OCI-LY3 (cell line): ENCODE results near the gene CATSPERE.
A peak's percentile ranks its signal among the peaks of the same experiment; 100 is the strongest.

Experiments
- H2AFZ ChIP-seq: fragments of 200-600, 300-600 bp; shearing (Covaris generic); 2 replicates; pipeline ENCODE4 v1.6.0; 2014; ENCODE audit warnings: antibody characterized with exemption, low read depth, low read length
- H3K27ac ChIP-seq: fragments of 200-600, 300-600 bp; sonication (generic); 2 replicates; pipeline ENCODE4 v1.5.1; 2014; ENCODE audit warnings: mild to moderate bottlenecking, low read length, moderate library complexity, mixed read lengths
- H3K27me3 ChIP-seq: fragments of 200-600, 300-600 bp; sonication (generic); 2 replicates; pipeline ENCODE4 v1.6.1; 2014; ENCODE audit warnings: low read depth, low read length, mixed read lengths
- H3K36me3 ChIP-seq: fragments of 200-600, 300-600 bp; sonication (generic); replicated peaks from 2 replicates; pipeline ENCODE3; 2014; ENCODE audit warnings: low read depth, low read length, mixed read lengths
- H3K4me1 ChIP-seq: fragments of 300-600, 200-600 bp; sonication (generic); 2 replicates; pipeline ENCODE4 v1.6.1; 2014; ENCODE audit warnings: low read length, mixed read lengths
- H3K4me2 ChIP-seq: fragments of 200-600, 300-600 bp; sonication (generic); 2 replicates; pipeline ENCODE4 v1.6.1; 2014; ENCODE audit warnings: low read length, mixed read lengths
- H3K4me3 ChIP-seq: fragments of 300-600, 200-600 bp; sonication (generic); 2 replicates; pipeline ENCODE4 v1.5.1; 2014; ENCODE audit warnings: antibody characterized with exemption, mild to moderate bottlenecking, low read length, moderate library complexity
- H3K79me2 ChIP-seq: fragments of 300-600, 200-600 bp; shearing (Covaris generic); 2 replicates; pipeline ENCODE4 v1.6.1; 2014; ENCODE audit warnings: mild to moderate bottlenecking, low read length, mixed read lengths
- H3K9ac ChIP-seq: fragments of 300-600, 200-600 bp; shearing (Covaris generic); 2 replicates; pipeline ENCODE4 v1.6.0; 2014; ENCODE audit warnings: mild to moderate bottlenecking, low read length, moderate library complexity
- H3K9me3 ChIP-seq: fragments of 200-600, 300-600 bp; shearing (Covaris generic); 2 replicates; pipeline ENCODE4 v1.6.1; 2014; ENCODE audit warnings: low read length, mixed read lengths; ENCODE audit not compliant: insufficient read depth
- H4K20me1 ChIP-seq: fragments of 200-600, 300-600 bp; sonication (generic); 2 replicates; pipeline ENCODE4 v1.6.1; 2016; ENCODE audit warnings: low read length, mixed read lengths; ENCODE audit not compliant: insufficient read depth
- EZH2phosphoT487 ChIP-seq: fragments of 200-600 bp; shearing (Covaris generic); IDR thresholded peaks from 2 replicates; pipeline ENCODE4 v1.6.1; 2018; ENCODE audit warnings: antibody characterized with exemption, mixed run types, low read depth
- TF ChIP-seq, protein P1 (sequence below): fragments of 200-600, 300-600 bp; sonication (generic); IDR thresholded peaks from 2 replicates; pipeline ENCODE4 v1.5.1; 2014; ENCODE audit warnings: antibody characterized with exemption, low read length, low read depth

The CATSPERE gene

DNA sequence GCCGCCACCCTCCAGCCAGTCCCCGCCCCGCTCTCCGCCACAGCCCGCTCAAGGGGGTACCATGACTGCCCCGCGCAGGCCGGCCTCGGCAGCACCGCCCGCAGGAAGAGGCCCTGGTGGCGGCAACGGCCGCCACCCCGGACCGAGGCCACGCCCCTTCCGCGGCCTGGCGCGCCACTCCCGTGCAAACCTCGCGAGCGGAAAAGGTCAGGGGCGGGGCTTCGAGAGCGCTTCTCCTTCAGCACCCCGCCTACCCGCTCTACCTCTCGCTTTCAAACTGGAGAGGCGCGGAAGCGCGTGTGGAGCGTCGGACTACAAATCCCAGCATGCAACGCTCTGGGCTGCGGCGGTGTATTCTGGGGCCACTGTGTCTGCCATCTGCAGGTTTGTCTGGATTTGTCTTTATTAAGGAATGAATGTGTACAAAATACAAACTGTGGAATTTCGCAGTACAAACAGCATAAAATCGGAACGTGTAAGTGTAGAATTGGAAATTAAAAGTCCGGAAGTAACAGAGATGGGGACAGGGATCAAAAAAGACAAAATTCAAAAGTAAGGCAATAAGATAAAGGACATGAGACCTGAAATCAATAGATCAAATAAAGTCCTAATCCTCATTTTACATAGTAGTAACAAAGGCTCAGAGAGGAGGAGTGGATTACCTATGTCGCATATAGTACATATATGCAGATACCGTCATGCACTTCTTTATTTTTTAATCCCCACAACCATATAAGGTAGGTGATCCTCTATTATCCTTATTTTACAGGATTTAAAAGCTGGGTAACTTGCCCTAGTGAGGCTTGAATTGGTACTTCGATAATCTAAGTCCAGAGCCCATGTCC, 8.9 kb upstream of the CATSPERE start:
- H3K79me2 ChIP-seq: peaks cover 45% of the 10 kb centered on the region
- H3K27ac ChIP-seq: peak overlapping the region; percentile 78
- H3K9ac ChIP-seq: peak overlapping the region; percentile 93
- peaks cover 22% of the 10 kb centered on the region for H3K4me1 ChIP-seq
- H3K36me3 ChIP-seq: peaks cover 19% of the 10 kb centered on the region
- H3K4me3 ChIP-seq: peak overlapping the region; percentile 85
- H4K20me1 ChIP-seq: peaks cover 15% of the 10 kb centered on the region
- H3K9me3 ChIP-seq: no peaks in the 10 kb centered on the region
- H3K27me3 ChIP-seq: no peaks in the 10 kb centered on the region
- H3K4me2 ChIP-seq: peak overlapping the region; percentile 84
- H2AFZ ChIP-seq: peak overlapping the region; percentile 90
- TF ChIP-seq EZH2phosphoT487: no peak
- TF ChIP-seq, protein P1, sequence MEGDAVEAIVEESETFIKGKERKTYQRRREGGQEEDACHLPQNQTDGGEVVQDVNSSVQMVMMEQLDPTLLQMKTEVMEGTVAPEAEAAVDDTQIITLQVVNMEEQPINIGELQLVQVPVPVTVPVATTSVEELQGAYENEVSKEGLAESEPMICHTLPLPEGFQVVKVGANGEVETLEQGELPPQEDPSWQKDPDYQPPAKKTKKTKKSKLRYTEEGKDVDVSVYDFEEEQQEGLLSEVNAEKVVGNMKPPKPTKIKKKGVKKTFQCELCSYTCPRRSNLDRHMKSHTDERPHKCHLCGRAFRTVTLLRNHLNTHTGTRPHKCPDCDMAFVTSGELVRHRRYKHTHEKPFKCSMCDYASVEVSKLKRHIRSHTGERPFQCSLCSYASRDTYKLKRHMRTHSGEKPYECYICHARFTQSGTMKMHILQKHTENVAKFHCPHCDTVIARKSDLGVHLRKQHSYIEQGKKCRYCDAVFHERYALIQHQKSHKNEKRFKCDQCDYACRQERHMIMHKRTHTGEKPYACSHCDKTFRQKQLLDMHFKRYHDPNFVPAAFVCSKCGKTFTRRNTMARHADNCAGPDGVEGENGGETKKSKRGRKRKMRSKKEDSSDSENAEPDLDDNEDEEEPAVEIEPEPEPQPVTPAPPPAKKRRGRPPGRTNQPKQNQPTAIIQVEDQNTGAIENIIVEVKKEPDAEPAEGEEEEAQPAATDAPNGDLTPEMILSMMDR: peak; percentile 47

DNA sequence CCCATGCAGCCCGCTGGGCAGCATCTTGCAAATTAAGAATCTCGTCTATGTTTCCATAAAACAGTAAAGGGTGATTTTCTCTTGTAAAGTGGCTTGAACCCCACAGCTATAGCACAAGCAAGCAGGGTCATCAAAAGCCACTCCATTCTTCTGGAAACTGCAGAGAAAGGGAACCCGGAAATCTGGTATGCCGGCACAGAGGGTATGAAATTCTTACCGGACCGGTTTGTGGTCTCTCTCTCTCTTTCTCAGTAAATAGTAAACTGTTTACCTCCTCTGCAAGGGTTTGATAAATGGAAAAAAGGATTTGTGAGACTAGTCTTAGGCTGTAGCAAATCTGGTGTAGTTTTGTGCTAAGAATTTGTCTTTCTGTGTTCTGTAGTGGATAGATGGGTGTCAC, 6.7 kb upstream of the CATSPERE start:
- TF ChIP-seq EZH2phosphoT487: no peak
- TF ChIP-seq, protein P1: no peak
- H3K4me1 ChIP-seq: peaks cover 16% of the 10 kb centered on the region
- H3K4me2 ChIP-seq: no peak overlapping the region
- H3K36me3 ChIP-seq: peaks cover 10% of the 10 kb centered on the region
- peaks cover 10% of the 10 kb centered on the region for H4K20me1 ChIP-seq
- no peak overlapping the region for H3K4me3 ChIP-seq
- no peak overlapping the region for H3K27ac ChIP-seq
- H2AFZ ChIP-seq: no peak overlapping the region
- H3K27me3 ChIP-seq: no peaks in the 10 kb centered on the region
- H3K9me3 ChIP-seq: no peaks in the 10 kb centered on the region
- peaks cover 23% of the 10 kb centered on the region for H3K79me2 ChIP-seq
- no peak overlapping the region for H3K9ac ChIP-seq

DNA sequence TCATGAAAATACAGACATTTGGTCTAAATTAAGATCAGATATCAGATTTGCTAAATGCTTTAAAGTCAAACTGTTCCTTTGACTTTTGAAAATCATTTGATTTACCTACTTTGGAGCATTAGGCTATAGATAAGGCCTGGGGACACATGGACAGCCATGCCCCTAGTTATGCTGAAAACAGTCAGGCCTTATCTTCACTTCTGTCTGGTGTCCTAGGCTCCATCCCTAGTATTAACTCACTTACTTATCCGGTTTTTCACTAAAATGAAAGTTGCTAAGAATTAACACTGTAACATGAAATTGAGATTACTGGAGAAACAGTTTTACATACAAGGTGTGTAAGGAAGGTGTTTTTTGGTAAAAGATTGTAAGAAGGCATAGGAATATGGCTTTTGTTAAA, 4.5 kb upstream of the CATSPERE start:
- Histone ChIP-seq H3K9ac (no peak overlapping the region), H3K4me1 (peaks cover 15% of the 10 kb centered on the region), H2AFZ (no peak overlapping the region), H3K27ac (no peak overlapping the region), H3K4me2 (no peak overlapping the region), H4K20me1 (no peaks in the 10 kb centered on the region), H3K9me3 (no peaks in the 10 kb centered on the region), H3K79me2 (peaks cover under 1% of the 10 kb centered on the region), H3K36me3 (no peaks in the 10 kb centered on the region), H3K4me3 (no peak overlapping the region), H3K27me3 (no peaks in the 10 kb centered on the region)
- TF ChIP-seq, protein P1: no peak
- TF ChIP-seq EZH2phosphoT487: no peak

DNA sequence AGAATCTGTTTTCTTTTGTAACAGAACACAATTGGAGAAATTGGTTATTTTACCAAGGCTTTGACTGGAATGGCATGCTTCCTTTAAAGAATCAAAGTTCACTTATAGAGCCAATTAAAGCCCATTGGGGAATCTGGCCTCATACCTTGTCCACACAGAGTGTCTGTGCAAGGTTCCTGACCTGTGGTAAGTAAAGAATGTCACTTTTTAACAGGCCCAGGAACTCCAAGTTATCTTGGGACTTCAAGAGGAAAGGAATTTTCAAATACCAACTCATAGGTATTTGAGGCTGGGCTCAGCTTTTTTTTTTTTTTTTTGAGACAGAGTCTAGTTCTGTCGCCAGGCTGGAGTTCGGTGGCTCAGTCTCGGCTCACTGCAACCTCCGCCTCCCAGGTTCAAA, 2.3 kb upstream of the CATSPERE start:
- H4K20me1 ChIP-seq: no peaks in the 10 kb centered on the region
- no peak for TF ChIP-seq EZH2phosphoT487
- TF ChIP-seq, protein P1: no peak
- no peaks in the 10 kb centered on the region for H3K36me3 ChIP-seq
- H3K9ac ChIP-seq: no peak overlapping the region
- H2AFZ ChIP-seq: no peak overlapping the region
- H3K27me3 ChIP-seq: no peaks in the 10 kb centered on the region
- H3K79me2 ChIP-seq: no peaks in the 10 kb centered on the region
- H3K9me3 ChIP-seq: no peaks in the 10 kb centered on the region
- H3K4me1 ChIP-seq: peaks cover 13% of the 10 kb centered on the region
- H3K4me2 ChIP-seq: no peak overlapping the region
- H3K4me3 ChIP-seq: no peak overlapping the region
- no peak overlapping the region for H3K27ac ChIP-seq
